HepG2 (cell line): ENCODE data around the gene TYMP. TPM values are rescaled to one million over a fixed set of nuclear protein-coding genes. Genes with fewer than 3 reads are reported as not detected.

Experiments
- BORCS8-MEF2B ChIP-seq: sonication (generic); formaldehyde crosslinking; IDR thresholded peaks from 2 replicates; pipeline ENCODE4 v1.8.0; 2022; ENCODE audit warnings: mild to moderate bottlenecking, missing genetic modification reagents
- MIXL1 ChIP-seq: IDR thresholded peaks from 2 replicates; pipeline ENCODE4 v1.6.1; 2016
- TAF15 ChIP-seq: fragments of 200-400 bp; formaldehyde crosslinking; IDR thresholded peaks from one replicate; pipeline ENCODE4 v1.6.1; 2018; ENCODE audit warnings: mild to moderate bottlenecking, low read depth, low read length; ENCODE audit not compliant: poor library complexity, severe bottlenecking
- ZFP37 ChIP-seq: sonication (generic); formaldehyde crosslinking; IDR thresholded peaks from 2 replicates; pipeline ENCODE4 v1.4.0; 2020; ENCODE audit warnings: missing genetic modification reagents, borderline replicate concordance
- polyA plus RNA-seq, 8 experiments: library from polyadenylated mRNA; depleted of rRNA in 3 of 8; stranded (reverse) in 7 of 8; unstranded in 1 of 8; fragments of >200 nt; fragmentation: Illumina TruSeq in 4 of 8; extraction: Trizol in 4 of 8; gene quantifications; 2 replicates each; pipeline versions ENCODE4 v1.2.1 to v1.2.3, GENCODE V29; 2011 to 2016; ENCODE audit warnings: low read depth in 4 of 8, missing spikeins in 1 of 8, mixed read lengths in 1 of 8; ENCODE audit not compliant: insufficient read depth in 1 of 8
- total RNA-seq, 5 experiments: library from RNA; depleted of rRNA; stranded (reverse); fragments of >200 nt; fragmentation: Illumina TruSeq; extraction: Trizol; gene quantifications; 2 replicates each; pipeline ENCODE4 v1.2.3, GENCODE V29; 2016; ENCODE audit warnings: low read depth in 1 of 5
- TF ChIP-seq, protein P1 (sequence below): sonication (generic); formaldehyde crosslinking; IDR thresholded peaks from 2 replicates; pipeline ENCODE4 v1.4.0; 2020; ENCODE audit warnings: missing genetic modification reagents
- TF ChIP-seq, protein P2 (sequence below): fragments of 450-650 bp; IDR thresholded peaks from 2 replicates; pipeline ENCODE4 v1.6.1; 2017
- TF ChIP-seq, protein P3 (sequence below): sonication (generic); formaldehyde crosslinking; IDR thresholded peaks from 2 replicates; pipeline ENCODE4 v1.5.1; 2020; ENCODE audit warnings: missing genetic modification reagents, mild to moderate bottlenecking, borderline replicate concordance
- TF ChIP-seq, protein P4 (sequence below): sonication (generic); formaldehyde crosslinking; conservative IDR thresholded peaks from 2 replicates; pipeline ENCODE4 v1.4.0; 2020; ENCODE audit warnings: missing genetic modification reagents

TYMP gene
- total and polyA plus RNA-seq, 2 of the 13 experiments (the other 11 are each of a cell fraction or from before 2014, with no cell fraction given): 3.9 to 4.3 TPM

DNA sequence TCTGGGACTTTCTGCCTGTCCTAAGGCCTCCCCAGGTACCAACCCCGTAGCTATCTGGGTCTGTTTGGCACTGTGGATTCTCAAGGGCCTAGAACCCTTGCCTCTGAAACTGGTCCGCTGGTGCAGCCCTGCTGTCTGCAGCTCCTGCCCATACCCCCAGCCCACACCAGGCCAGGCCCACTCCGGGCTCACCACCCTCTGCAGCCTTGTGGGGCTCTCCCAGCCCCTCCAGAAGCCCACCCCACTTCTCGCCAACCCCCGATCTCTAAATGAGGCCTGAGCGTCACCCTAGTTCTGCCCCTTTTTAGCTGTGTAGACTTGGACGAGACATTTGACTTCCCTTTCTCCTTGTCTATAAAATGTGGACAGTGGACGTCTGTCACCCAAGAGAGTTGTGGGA, 20.6 kb upstream of the TYMP start (continued):
- TF ChIP-seq TAF15: no peak
- no peak for TF ChIP-seq BORCS8-MEF2B (CRISPR knock-in tag)
- TF ChIP-seq, protein P1, sequence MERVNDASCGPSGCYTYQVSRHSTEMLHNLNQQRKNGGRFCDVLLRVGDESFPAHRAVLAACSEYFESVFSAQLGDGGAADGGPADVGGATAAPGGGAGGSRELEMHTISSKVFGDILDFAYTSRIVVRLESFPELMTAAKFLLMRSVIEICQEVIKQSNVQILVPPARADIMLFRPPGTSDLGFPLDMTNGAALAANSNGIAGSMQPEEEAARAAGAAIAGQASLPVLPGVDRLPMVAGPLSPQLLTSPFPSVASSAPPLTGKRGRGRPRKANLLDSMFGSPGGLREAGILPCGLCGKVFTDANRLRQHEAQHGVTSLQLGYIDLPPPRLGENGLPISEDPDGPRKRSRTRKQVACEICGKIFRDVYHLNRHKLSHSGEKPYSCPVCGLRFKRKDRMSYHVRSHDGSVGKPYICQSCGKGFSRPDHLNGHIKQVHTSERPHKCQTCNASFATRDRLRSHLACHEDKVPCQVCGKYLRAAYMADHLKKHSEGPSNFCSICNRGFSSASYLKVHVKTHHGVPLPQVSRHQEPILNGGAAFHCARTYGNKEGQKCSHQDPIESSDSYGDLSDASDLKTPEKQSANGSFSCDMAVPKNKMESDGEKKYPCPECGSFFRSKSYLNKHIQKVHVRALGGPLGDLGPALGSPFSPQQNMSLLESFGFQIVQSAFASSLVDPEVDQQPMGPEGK: no peak
- TF ChIP-seq, protein P2, sequence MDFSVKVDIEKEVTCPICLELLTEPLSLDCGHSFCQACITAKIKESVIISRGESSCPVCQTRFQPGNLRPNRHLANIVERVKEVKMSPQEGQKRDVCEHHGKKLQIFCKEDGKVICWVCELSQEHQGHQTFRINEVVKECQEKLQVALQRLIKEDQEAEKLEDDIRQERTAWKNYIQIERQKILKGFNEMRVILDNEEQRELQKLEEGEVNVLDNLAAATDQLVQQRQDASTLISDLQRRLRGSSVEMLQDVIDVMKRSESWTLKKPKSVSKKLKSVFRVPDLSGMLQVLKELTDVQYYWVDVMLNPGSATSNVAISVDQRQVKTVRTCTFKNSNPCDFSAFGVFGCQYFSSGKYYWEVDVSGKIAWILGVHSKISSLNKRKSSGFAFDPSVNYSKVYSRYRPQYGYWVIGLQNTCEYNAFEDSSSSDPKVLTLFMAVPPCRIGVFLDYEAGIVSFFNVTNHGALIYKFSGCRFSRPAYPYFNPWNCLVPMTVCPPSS: no peak
- TF ChIP-seq, protein P3, sequence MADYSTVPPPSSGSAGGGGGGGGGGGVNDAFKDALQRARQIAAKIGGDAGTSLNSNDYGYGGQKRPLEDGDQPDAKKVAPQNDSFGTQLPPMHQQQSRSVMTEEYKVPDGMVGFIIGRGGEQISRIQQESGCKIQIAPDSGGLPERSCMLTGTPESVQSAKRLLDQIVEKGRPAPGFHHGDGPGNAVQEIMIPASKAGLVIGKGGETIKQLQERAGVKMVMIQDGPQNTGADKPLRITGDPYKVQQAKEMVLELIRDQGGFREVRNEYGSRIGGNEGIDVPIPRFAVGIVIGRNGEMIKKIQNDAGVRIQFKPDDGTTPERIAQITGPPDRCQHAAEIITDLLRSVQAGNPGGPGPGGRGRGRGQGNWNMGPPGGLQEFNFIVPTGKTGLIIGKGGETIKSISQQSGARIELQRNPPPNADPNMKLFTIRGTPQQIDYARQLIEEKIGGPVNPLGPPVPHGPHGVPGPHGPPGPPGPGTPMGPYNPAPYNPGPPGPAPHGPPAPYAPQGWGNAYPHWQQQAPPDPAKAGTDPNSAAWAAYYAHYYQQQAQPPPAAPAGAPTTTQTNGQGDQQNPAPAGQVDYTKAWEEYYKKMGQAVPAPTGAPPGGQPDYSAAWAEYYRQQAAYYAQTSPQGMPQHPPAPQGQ (CRISPR knock-in tag): no peak
- no peak for TF ChIP-seq ZFP37 (CRISPR knock-in tag)
- TF ChIP-seq, protein P4, sequence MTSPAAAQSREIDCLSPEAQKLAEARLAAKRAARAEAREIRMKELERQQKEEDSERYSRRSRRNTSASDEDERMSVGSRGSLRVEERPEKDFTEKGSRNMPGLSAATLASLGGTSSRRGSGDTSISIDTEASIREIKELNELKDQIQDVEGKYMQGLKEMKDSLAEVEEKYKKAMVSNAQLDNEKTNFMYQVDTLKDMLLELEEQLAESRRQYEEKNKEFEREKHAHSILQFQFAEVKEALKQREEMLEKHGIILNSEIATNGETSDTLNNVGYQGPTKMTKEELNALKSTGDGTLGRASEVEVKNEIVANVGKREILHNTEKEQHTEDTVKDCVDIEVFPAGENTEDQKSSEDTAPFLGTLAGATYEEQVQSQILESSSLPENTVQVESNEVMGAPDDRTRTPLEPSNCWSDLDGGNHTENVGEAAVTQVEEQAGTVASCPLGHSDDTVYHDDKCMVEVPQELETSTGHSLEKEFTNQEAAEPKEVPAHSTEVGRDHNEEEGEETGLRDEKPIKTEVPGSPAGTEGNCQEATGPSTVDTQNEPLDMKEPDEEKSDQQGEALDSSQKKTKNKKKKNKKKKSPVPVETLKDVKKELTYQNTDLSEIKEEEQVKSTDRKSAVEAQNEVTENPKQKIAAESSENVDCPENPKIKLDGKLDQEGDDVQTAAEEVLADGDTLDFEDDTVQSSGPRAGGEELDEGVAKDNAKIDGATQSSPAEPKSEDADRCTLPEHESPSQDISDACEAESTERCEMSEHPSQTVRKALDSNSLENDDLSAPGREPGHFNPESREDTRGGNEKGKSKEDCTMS (CRISPR knock-in tag): no peak
- TF ChIP-seq MIXL1 (CRISPR knock-in tag): no peak
